Measurements from ENCODE around the gene SYT14. TPM values are rescaled to one million over a fixed set of nuclear protein-coding genes. Genes with fewer than 3 reads are reported as not detected.

The SYT14 gene
- total and polyA plus RNA-seq, 3 donors from 2014 or later: 3.4 to 11.3 (median 10.8) TPM

DNA sequence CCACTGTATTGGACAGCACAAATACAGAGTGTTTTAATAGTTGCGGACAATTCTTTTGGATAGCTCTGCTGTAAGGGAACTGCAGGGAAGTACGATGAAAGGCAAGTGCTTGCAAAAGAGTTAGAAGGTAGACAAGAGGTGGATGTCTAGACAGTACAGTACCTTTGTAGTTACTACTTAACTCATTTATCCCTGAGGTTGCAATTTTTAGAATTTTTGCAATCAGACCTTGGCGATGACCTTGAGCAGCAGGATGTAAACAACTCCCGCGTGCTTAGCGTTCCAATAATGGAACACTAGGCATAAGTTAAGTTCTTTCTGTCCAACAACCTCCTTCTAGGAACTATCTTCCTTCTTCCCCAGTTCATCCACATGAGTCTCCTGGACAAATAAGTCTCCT, 1.9 kb upstream of the SYT14 start:
- intact Hi-C loops (cut with DNase I; ENCODE audit: low total_unique reads): no loop called here
- Histone ChIP-seq H3K36me3 (ENCODE audit: low read depth, missing control alignments) (no peaks in the 10 kb centered on the region), H3K4me3 (no peak overlapping the region), H3K27ac (no peak overlapping the region), H3K4me1 (no peaks in the 10 kb centered on the region), H3K9me3 (no peaks in the 10 kb centered on the region), H3K27me3 (no peaks in the 10 kb centered on the region)
- TF ChIP-seq, protein P1, sequence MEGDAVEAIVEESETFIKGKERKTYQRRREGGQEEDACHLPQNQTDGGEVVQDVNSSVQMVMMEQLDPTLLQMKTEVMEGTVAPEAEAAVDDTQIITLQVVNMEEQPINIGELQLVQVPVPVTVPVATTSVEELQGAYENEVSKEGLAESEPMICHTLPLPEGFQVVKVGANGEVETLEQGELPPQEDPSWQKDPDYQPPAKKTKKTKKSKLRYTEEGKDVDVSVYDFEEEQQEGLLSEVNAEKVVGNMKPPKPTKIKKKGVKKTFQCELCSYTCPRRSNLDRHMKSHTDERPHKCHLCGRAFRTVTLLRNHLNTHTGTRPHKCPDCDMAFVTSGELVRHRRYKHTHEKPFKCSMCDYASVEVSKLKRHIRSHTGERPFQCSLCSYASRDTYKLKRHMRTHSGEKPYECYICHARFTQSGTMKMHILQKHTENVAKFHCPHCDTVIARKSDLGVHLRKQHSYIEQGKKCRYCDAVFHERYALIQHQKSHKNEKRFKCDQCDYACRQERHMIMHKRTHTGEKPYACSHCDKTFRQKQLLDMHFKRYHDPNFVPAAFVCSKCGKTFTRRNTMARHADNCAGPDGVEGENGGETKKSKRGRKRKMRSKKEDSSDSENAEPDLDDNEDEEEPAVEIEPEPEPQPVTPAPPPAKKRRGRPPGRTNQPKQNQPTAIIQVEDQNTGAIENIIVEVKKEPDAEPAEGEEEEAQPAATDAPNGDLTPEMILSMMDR (IDR thresholded peaks at IDR 0.05): no peak
- no peak for TF ChIP-seq POLR2A (IDR thresholded peaks at IDR 0.05)
- no peak for DNase-seq
- WGBS, 2 donors: 67 to 77% methylated on average over 6 of the region's 6 CpGs

GRCh38 chr1:209945377-209945776, 7.4 kb downstream of the SYT14 start:
- Histone ChIP-seq H3K27me3 (no peaks in the 10 kb centered on the region), H3K4me1 (no peaks in the 10 kb centered on the region), H3K9me3 (no peaks in the 10 kb centered on the region), H3K36me3 (ENCODE audit: low read depth, missing control alignments) (no peaks in the 10 kb centered on the region), H3K27ac (no peak overlapping the region), H3K4me3 (no peak overlapping the region)
- 88 to 90% methylated on average over 2 of the region's 2 CpGs for WGBS, 2 donors
- intact Hi-C loops (cut with DNase I; ENCODE audit: low total_unique reads): no loop called here
- no peak for DNase-seq
- TF ChIP-seq, protein P1 (IDR thresholded peaks at IDR 0.05): no peak
- TF ChIP-seq POLR2A (IDR thresholded peaks at IDR 0.05): no peak

DNA sequence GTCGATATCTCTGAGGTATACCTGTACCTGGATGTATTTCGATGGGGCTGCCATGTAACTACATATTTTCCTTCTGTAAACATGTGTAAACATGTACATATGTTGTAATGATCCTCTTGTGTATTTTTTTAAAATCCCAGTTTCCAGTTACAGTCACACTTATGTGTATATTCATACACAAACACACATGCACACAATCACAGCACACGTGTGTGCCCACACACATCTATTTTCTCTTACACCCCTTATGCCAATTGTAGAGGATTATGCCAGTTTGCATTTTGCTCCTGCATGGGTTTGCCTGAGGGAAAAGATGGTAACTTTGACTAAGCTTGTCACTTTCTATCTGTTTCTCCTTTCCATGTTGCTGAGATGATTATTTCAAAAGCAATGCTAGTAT, 10.1 kb downstream of the SYT14 start:
- DNase-seq: no peak
- H3K27ac ChIP-seq: no peak overlapping the region
- WGBS, 2 donors: 89 to 91% methylated on average over 3 of the region's 3 CpGs
- no peak overlapping the region for H3K4me3 ChIP-seq
- intact Hi-C loops (cut with DNase I; ENCODE audit: low total_unique reads): no loop called here
- H3K27me3 ChIP-seq: no peaks in the 10 kb centered on the region
- no peaks in the 10 kb centered on the region for H3K4me1 ChIP-seq
- no peaks in the 10 kb centered on the region for H3K36me3 ChIP-seq (ENCODE audit: low read depth, missing control alignments)
- no peaks in the 10 kb centered on the region for H3K9me3 ChIP-seq
- no peak for TF ChIP-seq POLR2A (IDR thresholded peaks at IDR 0.05)
- TF ChIP-seq, protein P1 (IDR thresholded peaks at IDR 0.05): no peak

DNA sequence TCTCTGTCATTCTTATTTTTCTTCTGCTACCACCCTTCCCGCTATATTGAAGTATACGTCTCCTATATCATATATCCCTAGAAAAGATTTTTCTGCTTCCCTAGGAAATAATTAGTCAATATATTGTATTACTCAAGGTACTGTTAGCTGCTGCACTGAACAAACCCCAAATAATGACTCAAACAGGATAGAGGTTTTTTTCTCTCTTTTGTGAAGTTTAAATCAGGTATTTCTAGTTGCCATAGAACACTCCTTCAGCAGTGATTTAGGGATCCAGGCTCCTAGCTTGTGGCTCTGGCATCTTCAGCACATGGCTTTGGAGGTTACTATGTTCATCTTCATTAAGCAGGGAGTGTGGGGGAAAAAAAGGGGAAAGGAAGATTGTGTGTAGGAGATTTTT, 18.1 kb downstream of the SYT14 start:
- WGBS, 2 donors: 94 to 96% methylated on average over 2 of the region's 2 CpGs
- no peaks in the 10 kb centered on the region for H3K27me3 ChIP-seq
- no peak overlapping the region for H3K27ac ChIP-seq
- no peaks in the 10 kb centered on the region for H3K9me3 ChIP-seq
- no peaks in the 10 kb centered on the region for H3K36me3 ChIP-seq (ENCODE audit: low read depth, missing control alignments)
- intact Hi-C loops (cut with DNase I; ENCODE audit: low total_unique reads): no loop called here
- no peak overlapping the region for H3K4me3 ChIP-seq
- no peaks in the 10 kb centered on the region for H3K4me1 ChIP-seq
- no peak for DNase-seq
- no peak for TF ChIP-seq POLR2A (IDR thresholded peaks at IDR 0.05)
- TF ChIP-seq, protein P1 (IDR thresholded peaks at IDR 0.05): no peak

DNA sequence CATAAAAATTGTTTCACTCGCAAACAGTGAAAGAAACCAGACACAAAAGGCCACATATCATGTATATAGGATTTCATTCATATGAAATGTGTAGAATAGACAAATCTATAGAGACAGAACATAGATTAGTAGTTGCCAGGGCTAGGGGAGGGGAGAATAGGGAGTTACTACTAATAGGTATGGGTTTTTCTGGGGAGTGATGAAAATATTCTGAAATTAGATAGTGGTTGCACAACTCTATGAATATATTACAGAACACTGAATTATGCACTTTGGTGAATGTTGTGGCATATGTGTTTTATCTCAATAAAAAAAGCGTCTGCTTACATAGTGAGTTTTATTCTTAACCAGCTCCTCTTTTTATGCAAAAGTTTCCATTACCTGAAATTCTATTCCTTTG, 21.6 kb downstream of the SYT14 start:
- H3K4me1 ChIP-seq: no peaks in the 10 kb centered on the region
- WGBS, 2 donors: 90 to 92% methylated on average over 2 of the region's 2 CpGs
- H3K27me3 ChIP-seq: no peaks in the 10 kb centered on the region
- no peaks in the 10 kb centered on the region for H3K9me3 ChIP-seq
- no peak for DNase-seq
- TF ChIP-seq, protein P1 (IDR thresholded peaks at IDR 0.05): no peak
- TF ChIP-seq POLR2A (IDR thresholded peaks at IDR 0.05): no peak
- intact Hi-C loops (cut with DNase I; ENCODE audit: low total_unique reads): no loop called here
- no peak overlapping the region for H3K4me3 ChIP-seq
- no peak overlapping the region for H3K27ac ChIP-seq
- H3K36me3 ChIP-seq (ENCODE audit: low read depth, missing control alignments): no peaks in the 10 kb centered on the region
